PC-9 (cell line): Measurements from ENCODE around the gene MIS12. TPM values are rescaled to one million over a fixed set of nuclear protein-coding genes. Genes with fewer than 3 reads are reported as not detected.

Experiments used
- BruUV-seq: library from RNA; stranded (reverse); fragments of 400-500 nt; replicated peaks from 2 replicates; lab custom pipeline; 2021; lab: Mats Ljungman, UMichigan
- CTCF ChIA-PET: fragments of 300-600 bp; sonication (Branson Sonifier 250); formaldehyde crosslinking; loops from one replicate; lab custom pipeline; 2022; ENCODE audit warnings: antibody characterized with exemption; lab: Charles Lee
- POLR2A ChIA-PET: fragments of 300-600 bp; sonication (Branson Sonifier 250); formaldehyde crosslinking; loops from one replicate; lab custom pipeline; 2022; ENCODE audit warnings: antibody characterized with exemption; ENCODE audit not compliant: unreplicated experiment; lab: Charles Lee
- DNase-seq, 2 experiments: peaks; one replicate each; pipeline versions ENCODE4 v3.0.0 to v3.0.0-alpha.2; 2015 to 2022; ENCODE audit warnings: mixed read lengths in 1 of 2
- H2AFZ ChIP-seq: fragments of 200-600 bp; sonication (generic); 2 replicates; pipeline ENCODE4 v1.8.1; 2017; ENCODE audit warnings: antibody characterized with exemption
- H3F3A ChIP-seq: fragments of 200-600 bp; sonication (generic); 2 replicates; pipeline ENCODE4 v1.8.1; 2017; ENCODE audit warnings: antibody characterized with exemption, mild to moderate bottlenecking, low read depth; ENCODE audit not compliant: insufficient read depth
- H3K27ac ChIP-seq: fragments of 200-600 bp; sonication (generic); 2 replicates; pipeline ENCODE4 v1.6.1; 2016; ENCODE audit warnings: mixed run types
- H3K27me3 ChIP-seq: fragments of 200-600 bp; sonication (generic); 2 replicates; pipeline ENCODE4 v1.6.1; 2016; ENCODE audit warnings: low read depth, mixed run types; ENCODE audit not compliant: insufficient read depth
- H3K36me3 ChIP-seq: fragments of 200-600 bp; sonication (generic); 2 replicates; pipeline ENCODE4 v1.6.1; 2016; ENCODE audit warnings: low read depth, mixed run types
- H3K4me1 ChIP-seq: fragments of 200-600 bp; sonication (generic); replicated peaks from 2 replicates; pipeline ENCODE4 v1.6.1; 2016; ENCODE audit warnings: mixed run types; ENCODE audit not compliant: insufficient read depth
- H3K4me2 ChIP-seq: fragments of 200-600 bp; sonication (generic); 2 replicates; pipeline ENCODE4 v1.6.1; 2017; ENCODE audit warnings: mixed run types
- H3K4me3 ChIP-seq: fragments of 200-600 bp; sonication (generic); 2 replicates; pipeline ENCODE4 v1.6.1; 2016; ENCODE audit warnings: mixed run types
- H3K79me2 ChIP-seq: fragments of 200-600 bp; sonication (generic); 2 replicates; pipeline ENCODE4 v1.6.1; 2017; ENCODE audit warnings: low read depth, mixed run types
- H3K9me2 ChIP-seq: fragments of 200-600 bp; sonication (generic); 2 replicates; pipeline ENCODE4 v1.8.1; 2017; ENCODE audit warnings: mild to moderate bottlenecking; ENCODE audit not compliant: insufficient read depth
- H3K9me3 ChIP-seq: fragments of 200-600 bp; sonication (generic); 2 replicates; pipeline ENCODE4 v1.8.1; 2016; ENCODE audit warnings: low read depth; ENCODE audit not compliant: insufficient read depth
- H4K20me1 ChIP-seq: fragments of 200-600 bp; sonication (generic); 2 replicates; pipeline ENCODE4 v1.8.1; 2017; ENCODE audit not compliant: insufficient read depth
- CTCF ChIP-seq: fragments of 200-600 bp; sonication (generic); conservative IDR thresholded peaks from 2 replicates; pipeline ENCODE4 v1.6.1; 2017; ENCODE audit warnings: mixed run types, antibody characterized with exemption, mild to moderate bottlenecking, moderate library complexity
- EZH2 ChIP-seq: fragments of 200-600 bp; sonication (generic); IDR thresholded peaks from 2 replicates; pipeline ENCODE4 v1.8.0; 2017; ENCODE audit warnings: antibody characterized with exemption, low read depth
- intact Hi-C: fragments of 100-400 bp; cut with micrococcal nuclease; formaldehyde crosslinking; loops from one replicate; pipeline ENCODE4 v1.10.0; 2022; ENCODE audit not compliant: unreplicated experiment
- total RNA-seq: library from RNA; stranded (reverse); gene quantifications from 2 replicates; pipeline ENCODE4 v1.2.3, GENCODE V29; 2021

The MIS12 gene
- total RNA-seq, 1 experiment from 2014 or later: 19.5 TPM

- Histone ChIP-seq H3K4me3 (no peak overlapping the region), H3K79me2 (no peaks in the 10 kb centered on the region), H3K4me1 (no peaks in the 10 kb centered on the region), H2AFZ (no peak overlapping the region), H3K9me2 (no peaks in the 10 kb centered on the region), H3F3A (no peaks in the 10 kb centered on the region), H3K9me3 (no peaks in the 10 kb centered on the region), H4K20me1 (no peaks in the 10 kb centered on the region), H3K4me2 (no peak overlapping the region), H3K27me3 (0 out of 2 replicates have a peak, but pooled peaks cover 2% of the 10 kb centered on the region), H3K36me3 (no peaks in the 10 kb centered on the region), H3K27ac (no peak overlapping the region)
- CTCF ChIA-PET: no interaction called here
- DNase-seq: no peak
- POLR2A ChIA-PET: no interaction called here
- no TSS peak for BruUV-seq
- intact Hi-C loops: no loop called here
- TF ChIP-seq CTCF (no peak), EZH2 (no peak)
Measured at GRCh38 chr17:5509482-5509881, 23.1 kb downstream of the MIS12 start.

GRCh38 chr17:5510771-5511170 lies 24.4 kb downstream of the MIS12 start:
- no TSS peak for BruUV-seq
- no peak for DNase-seq
- POLR2A ChIA-PET: no interaction called here

GRCh38 chr17:5511401-5512225 lies 25.2 kb downstream of the MIS12 start:
- no peaks in the 10 kb centered on the region for H3K9me3 ChIP-seq
- intact Hi-C loops: no loop called here
- H3K27me3 ChIP-seq: no peaks in the 10 kb centered on the region
- H3K4me3 ChIP-seq: no peak overlapping the region
- no peak for DNase-seq
- no peak overlapping the region for H3K27ac ChIP-seq
- no peak overlapping the region for H2AFZ ChIP-seq
- no peaks in the 10 kb centered on the region for H3K9me2 ChIP-seq
- no peak for TF ChIP-seq EZH2
- no peak for TF ChIP-seq CTCF
- no peaks in the 10 kb centered on the region for H3K79me2 ChIP-seq
- ChIA-PET POLR2A (no interaction called here), CTCF (no interaction called here)
- no peaks in the 10 kb centered on the region for H4K20me1 ChIP-seq
- H3K4me1 ChIP-seq: peaks cover 9% of the 10 kb centered on the region
- H3K36me3 ChIP-seq: no peaks in the 10 kb centered on the region
- no peak overlapping the region for H3K4me2 ChIP-seq
- peaks cover 7% of the 10 kb centered on the region for H3F3A ChIP-seq
- BruUV-seq: no TSS peak

More at GRCh38 chr17:5510771-5511170, 24.4 kb downstream of the MIS12 start:
- 0 out of 2 replicates have a peak, but pooled peaks cover under 1% of the 10 kb centered on the region for H3F3A ChIP-seq
- no peak overlapping the region for H3K4me2 ChIP-seq
- intact Hi-C loops: no loop called here
- H3K9me3 ChIP-seq: no peaks in the 10 kb centered on the region
- TF ChIP-seq CTCF (no peak), EZH2 (no peak)
- H3K9me2 ChIP-seq: no peaks in the 10 kb centered on the region
- H3K4me1 ChIP-seq: peaks cover under 1% of the 10 kb centered on the region; the same call in 1 of the 2 replicates
- no peak overlapping the region for H3K4me3 ChIP-seq
- no peaks in the 10 kb centered on the region for H3K79me2 ChIP-seq
- no peak overlapping the region for H2AFZ ChIP-seq
- H3K36me3 ChIP-seq: no peaks in the 10 kb centered on the region
- CTCF ChIA-PET: no interaction called here
- H3K27ac ChIP-seq: no peak overlapping the region
- no peaks in the 10 kb centered on the region for H4K20me1 ChIP-seq
- H3K27me3 ChIP-seq: 0 out of 2 replicates have a peak, but pooled peaks cover 2% of the 10 kb centered on the region
